Neural cell (in vitro differentiated cells): Measurements from ENCODE around the gene ABHD13. TPM values are rescaled to one million over a fixed set of nuclear protein-coding genes. Genes with fewer than 3 reads are reported as not detected.

ENCODE experiments used
- H2AFZ ChIP-seq: fragments of 200-600, 300-800 bp; sonication (generic), shearing (Covaris generic); 2 replicates; pipeline ENCODE4 v1.6.0; 2014; ENCODE audit warnings: low read depth, mild to moderate bottlenecking, antibody characterized with exemption, low read length, moderate library complexity
- H3F3A ChIP-seq: fragments of 200-600 bp; shearing (Covaris generic); 2 replicates; pipeline ENCODE4 v1.6.1; 2016; ENCODE audit warnings: mild to moderate bottlenecking, moderate library complexity, mixed read lengths, antibody characterized with exemption, low read length; ENCODE audit not compliant: insufficient read depth, poor library complexity, severe bottlenecking
- H3K27ac ChIP-seq: fragments of 200-600, 300-800 bp; sonication (generic), shearing (Covaris generic); 2 replicates; pipeline ENCODE4 v1.5.1; 2014; ENCODE audit warnings: mild to moderate bottlenecking, low read length, moderate library complexity
- H3K27me3 ChIP-seq: fragments of 300-800, 200-600 bp; sonication (generic), shearing (Covaris generic); 2 replicates; pipeline ENCODE4 v1.6.0; 2014; ENCODE audit warnings: mild to moderate bottlenecking, low read depth, low read length, moderate library complexity; ENCODE audit not compliant: insufficient read depth
- H3K36me3 ChIP-seq: fragments of 300-800, 200-600 bp; sonication (generic), shearing (Covaris generic); 2 replicates; pipeline ENCODE4 v1.5.1; 2014; ENCODE audit warnings: mild to moderate bottlenecking, antibody characterized with exemption, low read length, moderate library complexity; ENCODE audit not compliant: insufficient read depth
- H3K4me2 ChIP-seq: fragments of 300-800, 200-600 bp; sonication (generic), shearing (Covaris generic); 2 replicates; pipeline ENCODE4 v1.6.0; 2014; ENCODE audit warnings: mild to moderate bottlenecking, low read length
- H3K4me3 ChIP-seq: fragments of 300-800, 200-600 bp; sonication (generic), shearing (Covaris generic); 2 replicates; pipeline ENCODE4 v1.5.1; 2014; ENCODE audit warnings: mild to moderate bottlenecking, low read length, moderate library complexity
- H3K79me2 ChIP-seq: fragments of 200-600 bp; shearing (Covaris generic); replicated peaks from 2 replicates; pipeline ENCODE4 v1.6.0; 2014; ENCODE audit warnings: mild to moderate bottlenecking, low read length, moderate library complexity; ENCODE audit not compliant: insufficient read depth
- H3K9ac ChIP-seq: fragments of 300-800, 200-600 bp; sonication (generic), shearing (Covaris generic); 2 replicates; pipeline ENCODE4 v1.6.1; 2016; ENCODE audit warnings: mild to moderate bottlenecking, low read length, mixed read lengths
- H3K9me2 ChIP-seq: fragments of 200-600 bp; shearing (Covaris generic); 2 replicates; pipeline ENCODE4 v1.6.1; 2016; ENCODE audit warnings: mild to moderate bottlenecking, low read length, mixed read lengths; ENCODE audit not compliant: insufficient read depth
- H3K9me3 ChIP-seq: fragments of 200-600, 300-800 bp; sonication (generic), shearing (Covaris generic); 2 replicates; pipeline ENCODE4 v1.6.1; 2016; ENCODE audit warnings: mild to moderate bottlenecking, mixed run types, low read length, moderate library complexity, mixed read lengths
- H4K20me1 ChIP-seq: fragments of 200-600 bp; shearing (Covaris generic); 2 replicates; pipeline ENCODE4 v1.6.1; 2016; ENCODE audit warnings: mild to moderate bottlenecking, mixed run types; ENCODE audit not compliant: insufficient read depth
- EP300 ChIP-seq: fragments of 450-650 bp; conservative IDR thresholded peaks from 2 replicates; pipeline ENCODE4 v1.6.1; 2014; ENCODE audit warnings: antibody characterized with exemption, mild to moderate bottlenecking, moderate library complexity; ENCODE audit not compliant: poor library complexity, severe bottlenecking
- EZH2 ChIP-seq: fragments of 200-600, 300-800 bp; shearing (Covaris generic), sonication (generic); IDR thresholded peaks from 2 replicates; pipeline ENCODE4 v1.6.1; 2014; ENCODE audit warnings: antibody characterized with exemption, low read length, borderline replicate concordance, mild to moderate bottlenecking; ENCODE audit not compliant: insufficient read depth, poor library complexity, severe bottlenecking
- MXI1 ChIP-seq: fragments of 450-650 bp; conservative IDR thresholded peaks from 2 replicates; pipeline ENCODE4 v1.6.1; 2014; ENCODE audit warnings: antibody characterized with exemption, mild to moderate bottlenecking; ENCODE audit not compliant: poor library complexity, severe bottlenecking
- POLR2AphosphoS5 ChIP-seq: IDR thresholded peaks from 2 replicates; pipeline ENCODE4 v1.6.1; 2012
- REST ChIP-seq: IDR thresholded peaks from 2 replicates; pipeline ENCODE4 v1.6.1; 2012; ENCODE audit warnings: borderline replicate concordance
- SMC3 ChIP-seq: fragments of 450-650 bp; conservative IDR thresholded peaks from 2 replicates; pipeline ENCODE4 v1.6.1; 2014; ENCODE audit warnings: antibody characterized with exemption, mild to moderate bottlenecking, moderate library complexity; ENCODE audit not compliant: poor library complexity
- TAF1 ChIP-seq: IDR thresholded peaks from 2 replicates; pipeline ENCODE4 v1.6.1; 2012; ENCODE audit warnings: low read depth
- polyA plus RNA-seq: library from polyadenylated mRNA; depleted of rRNA; stranded (reverse); fragments of >200 nt; gene quantifications from 2 replicates; pipeline ENCODE4 v1.2.3, GENCODE V29; 2014

ABHD13 gene
- polyA plus RNA-seq, 1 donor from 2014 or later: 14.4 TPM

GRCh38 chr13:108270442-108270841 is 52.2 kb downstream of the ABHD13 start:
- Histone ChIP-seq H3K36me3 (no peaks in the 10 kb centered on the region), H3K27me3 (no peaks in the 10 kb centered on the region), H3K9me2 (no peaks in the 10 kb centered on the region), H3K9ac (no peak overlapping the region), H3K79me2 (no peaks in the 10 kb centered on the region), H3K4me3 (no peak overlapping the region), H2AFZ (no peak overlapping the region), H3K4me2 (no peak overlapping the region), H3F3A (peaks cover 4% of the 10 kb centered on the region), H3K27ac (no peak overlapping the region), H4K20me1 (no peaks in the 10 kb centered on the region), H3K9me3 (no peaks in the 10 kb centered on the region)
- TF ChIP-seq SMC3 (no peak), REST (no peak), MXI1 (no peak)

GRCh38 chr13:108272333-108272732 is 54.1 kb downstream of the ABHD13 start:
- TF ChIP-seq TAF1 (no peak), SMC3 (no peak), REST (no peak), EZH2 (no peak), MXI1 (no peak), EP300 (no peak), POLR2AphosphoS5 (no peak)
- Histone ChIP-seq H3K27me3 (no peaks in the 10 kb centered on the region), H3K4me2 (no peak overlapping the region), H3F3A (no peaks in the 10 kb centered on the region), H3K9me3 (no peaks in the 10 kb centered on the region), H3K36me3 (no peaks in the 10 kb centered on the region), H3K4me3 (no peak overlapping the region), H2AFZ (no peak overlapping the region), H3K9ac (no peak overlapping the region), H3K27ac (no peak overlapping the region), H4K20me1 (no peaks in the 10 kb centered on the region), H3K79me2 (no peaks in the 10 kb centered on the region), H3K9me2 (no peaks in the 10 kb centered on the region)
